Heart left ventricle (tissue), 16 donors: ENCODE data around the gene CABLES2. TPM values are rescaled to one million over a fixed set of nuclear protein-coding genes. Genes with fewer than 3 reads are reported as not detected.

Experiments
- ATAC-seq, 4 donors: fragments of 200-7000 bp; cut with Tn5 transposase; one replicate each; pipeline ENCODE4 v1.9.1; 2020 to 2022; ENCODE audit warnings: moderate library complexity in 4 of 4, mild to moderate bottlenecking in 3 of 4, moderate number of reproducible peaks in 1 of 4
- DNase-seq, 5 donors: peaks; one replicate each; pipeline ENCODE4 v3.0.0-alpha.2; 2020
- H3K27ac ChIP-seq, 12 donors: fragments of 200-600 bp; sonication (generic) in 4 of 12; one replicate each; pipeline versions ENCODE4 v1.5.0 to v1.8.0; 2016 to 2022; ENCODE audit warnings: mild to moderate bottlenecking in 2 of 12
- H3K27me3 ChIP-seq, 9 donors: fragments of 200-600 bp; sonication (generic) in 2 of 9; one replicate each; pipeline versions ENCODE4 v1.5.1 to v1.8.0; 2016 to 2022; ENCODE audit warnings: mild to moderate bottlenecking in 3 of 9
- H3K36me3 ChIP-seq, 9 donors: fragments of 200-600 bp; sonication (generic) in 2 of 9; one replicate each; pipeline versions ENCODE4 v1.5.0 to v1.8.0; 2018 to 2022; ENCODE audit warnings: mild to moderate bottlenecking in 2 of 9
- H3K4me1 ChIP-seq, 12 donors: fragments of 200-600 bp; sonication (generic) in 4 of 12; one replicate each; pipeline versions ENCODE4 v1.5.0 to v1.8.0; 2016 to 2022; ENCODE audit warnings: mild to moderate bottlenecking in 3 of 12
- H3K4me3 ChIP-seq, 12 donors: fragments of 200-600 bp; sonication (generic) in 4 of 12; one replicate each; pipeline versions ENCODE4 v1.5.0 to v1.8.0; 2017 to 2022; ENCODE audit warnings: mild to moderate bottlenecking in 9 of 12, moderate library complexity in 4 of 12
- H3K9me3 ChIP-seq, 12 donors: fragments of 200-600 bp; sonication (generic) in 4 of 12; one replicate each; pipeline versions ENCODE4 v1.5.0 to v1.8.0; 2016 to 2022; ENCODE audit warnings: mild to moderate bottlenecking in 1 of 12
- CTCF ChIP-seq, 12 donors: fragments of 200-600 bp; sonication (generic) in 4 of 12; IDR thresholded peaks; one replicate each; pipeline versions ENCODE4 v1.5.0 to v1.8.0; 2018 to 2022; ENCODE audit warnings: antibody characterized with exemption in 12 of 12, mild to moderate bottlenecking in 5 of 12
- POLR2A ChIP-seq, 2 donors: fragments of 450-650 bp; IDR thresholded peaks; one replicate each; pipeline ENCODE4 v1.6.1; 2017; ENCODE audit warnings: antibody characterized with exemption in 2 of 2, mild to moderate bottlenecking in 2 of 2, moderate library complexity in 2 of 2
- WGBS, 4 donors: extraction: QIAGEN DNeasy Blood & Tissue Kit in 2 of 4; methylation state at CpG; one replicate each; pipeline versions ENCODE4 v1.1.5 to v1.1.7; 2013 to 2018; 5-methylcytosine and 5-hydroxymethylcytosine counted together
- intact Hi-C, 10 donors: fragments of 100-400 bp; cut with DNase I; formaldehyde crosslinking; loops; one replicate each; pipeline versions ENCODE4 v1.11.1 to v1.14.2; 2022
- polyA plus RNA-seq, 2 donors: library from polyadenylated mRNA; stranded (reverse); fragments of 200-250 nt; gene quantifications; one replicate each; pipeline ENCODE4 v1.2.3, GENCODE V29; 2013
- total RNA-seq, 9 donors: library from RNA; depleted of rRNA in 2 of 9; stranded (reverse); fragments of >200 nt in 2 of 9; fragmentation: NEBNext Ultra II Directional in 3 of 9; extraction: Animal tissue kit (Norgen Biotek cat#: 25700) in 3 of 9; gene quantifications; one replicate each; pipeline versions ENCODE4 v1.1.0 to v1.2.4, GENCODE V29; 2016 to 2023
- donor health status: ischemic (EF 13 %, LVEDD 7.1; RV severe dilation, severe dysfunction).
- donor health status: healthy with polysubstance abuse.
- donor health status: DM: no; HTN: yes; CAD: no.
- donor health status: DM: no; HTN: no; CAD: no.
- donor health status: ischemic (EF 25% LVEDD 6.9; RV normal size, moderate dysfunction).
- donor health status: ischemic (EF 25% LVEDD 5.7; RV mildly dilated, moderate dysfunction).
- donor health status: healthy.
- donor health status: DM: yes; HTN: yes; CAD: no.
- donor health status: ischemic (EF 35%, LVEDD 5.7; RV mildly dilated, moderate dysfunction).
- donor health status: nonischemic (EF 11% LVEDD 7.7; RV severe dilation, severe dysfunction).
- donor health status: DM: yes; HTN: yes; CAD: no.
- donor health status: PGD.
- donor health status: ischemic (EF 29% LVEDD 5.4; RV normal size, mild dysfunction).
- donor health status: nonischemic (EF 23%, LVEDD 6.1; RV moderate dilation, normal function).

The CABLES2 gene
- total and polyA plus RNA-seq, 11 donors: 2.9 to 12.0 (median 8.8) TPM

- no peaks in the 10 kb centered on the region for H3K9me3 ChIP-seq
- no peak for ATAC-seq
- no peaks in the 10 kb centered on the region for H3K36me3 ChIP-seq
- no peak for TF ChIP-seq POLR2A (IDR thresholded peaks at IDR 0.05)
- H3K27ac ChIP-seq: peak overlapping the region in 9 of 12 donors; percentile 51 to 97 (median 73)
- no peak for DNase-seq
- peaks cover 0 to 75% (median 46%) of the 10 kb centered on the region in 12 donors for H3K4me1 ChIP-seq
- 58 to 78% (median 69%) methylated on average over 10 to 22 of the region's 22 CpGs for WGBS, 4 donors
- intact Hi-C loops: loop anchor here in 2 of 10 donors (5.0 to 10.0 kb wide), 2 partner anchors 36 to 233 kb away; partner anchors contain the start of genes PSMA7 (in 1 of the 2) and SS18L1 (in 1 of the 2)
- H3K4me3 ChIP-seq: no peak overlapping the region
- no peaks in the 10 kb centered on the region for H3K27me3 ChIP-seq
Measured at GRCh38 chr20:62378215-62378614, 28.9 kb downstream of the CABLES2 start.

GRCh38 chr20:62377615-62378178 is 29.4 kb downstream of the CABLES2 start:
- no peaks in the 10 kb centered on the region for H3K36me3 ChIP-seq
- ATAC-seq: peak; percentile 14 to 48 (median 29)
- peaks cover 0 to 72% (median 46%) of the 10 kb centered on the region in 12 donors for H3K4me1 ChIP-seq

GRCh38 chr20:62377064-62377461 is 30.0 kb downstream of the CABLES2 start:
- WGBS, 4 donors: 75 to 87% (median 80%) methylated on average over 13 to 17 of the region's 17 CpGs
- no peaks in the 10 kb centered on the region for H3K9me3 ChIP-seq
- peak overlapping the region in 11 of 12 donors; percentile 27 to 97 (median 67) for H3K27ac ChIP-seq
- no peak overlapping the region for H3K4me3 ChIP-seq
- intact Hi-C loops: loop anchor here in 2 of 10 donors (2.0 to 10.0 kb wide), 3 partner anchors 24 to 232 kb away; partner anchors contain the start of genes PSMA7 (in 1 of the 2) and SS18L1 (in 1 of the 2)
- peaks cover 0 to 66% (median 41%) of the 10 kb centered on the region in 12 donors for H3K4me1 ChIP-seq
- DNase-seq (no peak), ATAC-seq (no peak)
- no peak for TF ChIP-seq CTCF (IDR thresholded peaks at IDR 0.05)
- no peak for TF ChIP-seq POLR2A (IDR thresholded peaks at IDR 0.05)
- no peaks in the 10 kb centered on the region for H3K27me3 ChIP-seq
- H3K36me3 ChIP-seq: no peaks in the 10 kb centered on the region

More at GRCh38 chr20:62377615-62378178, 29.4 kb downstream of the CABLES2 start:
- DNase-seq: peak in 4 of 5 donors; percentile 60 to 73 (median 66)
- H3K9me3 ChIP-seq: no peaks in the 10 kb centered on the region
- WGBS, 4 donors: 0 to 53% (median 43%) methylated on average over 5 to 15 of the region's 15 CpGs
- H3K27me3 ChIP-seq: no peaks in the 10 kb centered on the region
- peak in 1 of 12 donors; percentile 16 for TF ChIP-seq CTCF (IDR thresholded peaks at IDR 0.05)
- no peak for TF ChIP-seq POLR2A (IDR thresholded peaks at IDR 0.05)
- intact Hi-C loops: loop anchor here in 2 of 10 donors (2.0 to 10.0 kb wide), 3 partner anchors 25 to 233 kb away; partner anchors contain the start of genes PSMA7 (in 1 of the 2) and SS18L1 (in 1 of the 2)
- peak overlapping the region in 11 of 12 donors; percentile 6 to 97 (median 58) for H3K27ac ChIP-seq
- H3K4me3 ChIP-seq: no peak overlapping the region

- Histone ChIP-seq H3K27me3 (no peaks in the 10 kb centered on the region), H3K4me1 (peaks cover 0 to 59% (median 36%) of the 10 kb centered on the region in 12 donors), H3K4me3 (no peak overlapping the region), H3K27ac (peak overlapping the region in 11 of 12 donors; percentile 49 to 97 (median 67)), H3K36me3 (no peaks in the 10 kb centered on the region), H3K9me3 (no peaks in the 10 kb centered on the region)
- DNase-seq: peak; percentile 61 to 77 (median 68)
- ATAC-seq: peak; percentile 52 to 81 (median 73)
- intact Hi-C loops: loop anchor here in 2 of 10 donors (2.0 to 10.0 kb wide), 3 partner anchors 24 to 232 kb away; partner anchors contain the start of genes PSMA7 (in 1 of the 2) and SS18L1 (in 1 of the 2)
- TF ChIP-seq POLR2A (IDR thresholded peaks at IDR 0.05) (no peak), CTCF (IDR thresholded peaks at IDR 0.05) (peak; percentile 16 to 66 (median 51))
- 40 to 67% (median 57%) methylated on average over 11 to 26 of the region's 26 CpGs for WGBS, 4 donors
Measured at GRCh38 chr20:62376112-62377063, 30.7 kb downstream of the CABLES2 start.
